Endothelial cell of hepatic sinusoid (primary cell): ENCODE results near the gene KCNK13.

Experiments used
- in situ Hi-C: cut with HindIII; loops from 2 replicates; pipeline ENCODE4 v1.10.0; 2017; ENCODE audit warnings: low sequenced_read_pairs

The KCNK13 gene

DNA sequence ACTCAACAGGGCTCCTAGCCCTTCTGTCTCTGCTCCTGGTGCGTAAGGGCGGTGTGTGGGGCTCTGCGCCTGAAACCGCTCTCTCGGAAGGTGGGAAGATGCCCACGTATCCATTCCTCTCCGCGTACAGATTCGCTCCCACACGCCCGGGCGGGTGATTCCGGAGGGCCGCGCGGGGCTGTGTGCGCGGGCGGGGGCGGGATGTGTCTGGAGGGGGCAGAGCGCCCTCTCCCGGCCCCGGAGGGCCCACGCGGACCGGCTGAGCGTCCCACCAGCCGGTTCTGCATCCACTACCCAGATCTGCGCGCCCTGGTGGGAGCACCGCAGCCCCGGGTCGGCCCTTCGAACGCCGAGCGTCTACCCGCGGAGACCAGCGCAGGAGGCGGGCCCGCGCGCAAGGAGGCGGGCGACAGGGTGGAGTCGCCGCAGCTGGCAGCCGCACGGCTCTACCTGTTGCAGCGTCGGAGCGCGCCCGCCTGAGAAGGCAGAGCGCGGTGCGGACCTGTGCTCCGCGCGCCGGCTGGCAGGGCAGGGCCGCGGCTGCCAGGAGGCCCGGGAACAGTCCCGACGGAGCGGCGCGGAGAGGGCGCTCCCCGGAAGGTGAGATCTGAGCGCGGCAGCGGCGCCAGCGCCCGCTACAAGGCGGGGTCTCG is 1.4 kb upstream of the KCNK13 start:
- in situ Hi-C loops = no loop called here

DNA sequence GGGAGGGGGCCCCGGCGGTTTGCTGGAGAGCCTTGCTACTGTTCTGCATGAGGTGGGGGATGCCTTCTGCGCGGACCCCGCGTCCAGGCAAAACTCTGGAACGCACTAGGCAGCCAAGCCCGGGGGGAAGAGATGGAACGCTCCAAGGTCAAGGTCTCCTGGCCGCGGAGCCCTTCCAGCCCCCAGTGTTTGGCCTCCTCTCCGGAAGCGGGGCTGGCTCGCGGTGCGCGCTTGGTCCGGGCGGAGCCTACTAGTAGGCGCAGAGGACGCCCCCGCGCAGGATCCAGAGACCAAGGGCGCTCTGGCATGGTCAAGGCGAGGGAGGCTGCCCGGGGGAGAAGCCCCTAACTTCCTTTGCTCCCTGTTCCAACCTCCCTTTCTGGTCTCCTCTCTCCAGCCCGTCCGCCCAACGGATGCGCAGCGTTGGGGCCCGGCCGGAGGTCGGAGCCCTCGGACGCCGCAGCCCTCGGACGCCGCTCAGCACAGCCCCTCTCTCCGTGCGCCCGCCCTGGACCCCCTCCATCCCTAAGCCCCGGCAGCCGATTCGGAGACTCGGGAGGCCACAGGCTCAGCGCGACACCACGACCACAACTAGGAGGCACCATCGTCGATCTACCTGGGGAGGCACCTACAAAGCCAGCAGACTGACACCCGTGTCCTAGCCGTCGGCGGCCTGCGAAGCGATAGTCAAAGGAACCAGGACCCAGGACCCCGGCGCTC is 669 bp upstream of the KCNK13 start:
- in situ Hi-C loops = no loop called here

DNA sequence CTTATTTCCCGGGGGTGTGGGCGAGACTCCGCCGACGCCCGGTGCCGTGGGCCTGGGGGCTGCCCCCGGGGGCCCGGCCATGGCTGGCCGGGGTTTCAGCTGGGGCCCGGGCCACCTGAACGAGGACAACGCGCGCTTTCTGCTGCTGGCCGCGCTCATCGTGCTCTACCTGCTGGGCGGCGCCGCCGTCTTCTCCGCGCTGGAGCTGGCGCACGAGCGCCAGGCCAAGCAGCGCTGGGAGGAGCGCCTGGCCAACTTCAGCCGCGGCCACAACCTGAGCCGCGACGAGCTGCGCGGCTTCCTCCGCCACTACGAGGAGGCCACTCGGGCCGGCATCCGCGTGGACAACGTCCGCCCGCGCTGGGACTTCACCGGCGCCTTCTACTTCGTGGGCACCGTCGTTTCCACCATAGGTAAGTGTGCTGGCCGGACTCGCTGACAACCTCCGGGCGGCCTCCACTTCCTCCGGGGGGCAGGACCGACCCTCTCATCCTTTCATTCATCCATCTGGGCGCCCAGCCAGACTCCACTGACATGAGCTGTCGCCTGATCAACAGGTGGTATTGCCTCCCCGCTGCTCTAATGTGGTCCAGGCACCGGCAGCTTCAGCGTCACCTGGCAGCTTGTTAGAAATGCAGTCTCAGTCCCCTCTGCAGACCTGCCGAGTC is 467 bp downstream of the KCNK13 start:
- in situ Hi-C loops = no loop called here

DNA sequence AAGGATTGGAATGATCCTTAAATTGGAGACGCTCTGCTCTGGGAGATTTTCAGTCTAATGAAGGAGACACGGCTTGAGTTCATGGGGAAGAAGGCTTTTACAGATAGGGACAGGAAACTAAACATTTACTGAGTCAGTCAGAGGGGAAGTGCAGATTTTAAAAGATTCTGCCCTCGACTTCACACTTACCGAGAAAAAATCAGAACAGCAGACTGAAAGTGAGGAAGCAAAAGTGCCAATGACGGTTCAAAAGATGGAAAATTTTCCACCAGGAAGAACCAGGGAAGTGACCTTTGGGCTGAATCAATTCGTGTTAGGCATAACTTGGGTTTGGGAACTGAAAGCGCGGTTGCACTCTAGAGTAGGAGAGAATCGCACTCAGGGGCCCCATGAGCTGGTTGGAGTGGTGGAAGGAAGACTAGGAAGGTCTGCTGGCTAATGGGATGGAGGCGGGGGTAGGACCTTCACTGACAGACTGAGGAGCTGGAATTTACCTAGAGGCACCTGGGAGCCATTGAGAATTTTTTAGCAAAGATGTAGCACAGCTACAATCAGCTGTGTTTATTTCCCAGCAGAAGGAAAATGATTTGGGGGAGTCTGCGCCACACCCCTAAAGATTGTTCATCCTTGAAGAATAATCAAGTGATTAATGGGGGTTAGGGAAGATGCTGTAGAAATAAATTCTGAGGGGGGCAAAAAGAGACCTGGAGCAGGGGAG is 1.2 kb downstream of the KCNK13 start:
- in situ Hi-C loops = no loop called here

DNA sequence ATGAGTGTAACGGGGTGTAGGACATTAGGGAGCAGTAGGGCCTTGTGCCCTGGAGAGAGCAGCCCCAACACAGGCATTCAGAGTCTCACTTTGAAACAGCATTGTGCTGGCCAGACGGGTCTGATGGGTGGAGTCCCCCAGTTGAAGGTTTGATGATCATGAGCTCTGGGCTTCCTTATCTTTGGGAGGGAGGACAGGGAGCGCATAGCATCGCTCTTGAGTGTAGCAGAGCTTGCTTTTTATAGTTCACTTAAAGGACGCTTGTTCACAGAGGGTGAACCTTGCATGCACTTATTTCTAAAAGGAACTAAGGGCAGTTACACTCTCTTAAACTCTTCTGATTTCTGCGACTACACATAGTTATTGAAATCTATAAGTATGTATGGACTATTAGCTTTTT is 10.6 kb downstream of the KCNK13 start:
- in situ Hi-C loops = no loop called here

DNA sequence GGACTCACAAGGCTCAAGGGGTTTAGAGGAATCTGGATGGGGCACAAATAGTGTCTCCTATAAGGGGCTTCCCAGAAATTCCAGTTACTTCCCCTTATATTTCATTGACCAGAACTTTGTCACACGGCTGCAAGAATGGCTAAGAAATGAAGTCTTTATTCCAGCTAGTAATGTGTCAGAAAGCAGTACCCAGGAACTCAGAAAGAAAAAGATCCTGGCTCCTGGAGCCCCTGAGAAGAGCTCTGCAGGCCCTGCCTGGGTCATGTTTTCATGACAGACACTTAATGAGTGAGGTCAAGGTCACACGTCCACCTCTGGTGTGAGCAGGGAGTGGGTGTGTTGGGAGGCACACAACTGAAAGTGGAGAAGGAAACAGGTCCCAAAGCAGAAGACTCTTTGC is 17.8 kb downstream of the KCNK13 start:
- in situ Hi-C loops = no loop called here

DNA sequence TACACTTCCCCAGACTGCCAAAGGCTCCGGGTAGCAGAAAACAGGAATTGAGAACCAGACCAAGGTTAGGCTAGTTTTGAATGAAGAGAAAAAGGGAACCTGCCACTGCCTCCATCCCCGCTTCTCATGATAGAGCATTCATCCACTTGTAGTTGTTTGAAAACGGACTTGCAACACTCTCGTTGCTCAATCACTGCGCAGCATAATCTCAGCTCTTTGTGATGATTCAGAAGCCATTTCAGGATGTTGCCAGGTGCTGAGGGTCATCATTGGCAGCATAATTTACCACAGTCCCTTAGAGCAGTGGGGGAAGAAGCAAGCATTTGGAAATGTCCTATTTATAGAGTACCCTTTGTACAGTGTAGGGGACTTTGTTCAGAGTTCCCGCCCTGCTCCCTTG is 25.6 kb downstream of the KCNK13 start:
- in situ Hi-C loops = loop anchor here (10.0 kb wide), 1 partner anchor 53 kb away; no protein-coding TSS in a partner anchor

DNA sequence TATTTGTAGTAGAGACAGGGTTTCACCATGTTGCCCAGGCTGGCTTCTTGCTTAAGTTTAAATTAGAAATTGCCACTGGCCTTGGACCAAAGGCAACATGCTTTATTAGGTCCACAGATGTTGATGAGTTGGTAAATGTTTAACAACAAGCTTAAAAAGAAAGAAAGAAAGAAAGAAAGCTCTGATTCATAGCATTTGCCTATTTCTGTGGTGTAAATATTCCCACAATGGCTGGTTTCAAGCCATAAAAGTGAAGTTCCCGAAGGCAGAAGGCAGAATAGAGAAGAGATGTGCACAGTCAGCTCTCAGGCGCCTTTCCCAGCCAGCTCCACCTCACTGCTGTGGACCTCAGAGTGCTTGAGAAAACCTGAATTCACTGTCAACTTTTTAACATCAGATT is 26.4 kb downstream of the KCNK13 start:
- in situ Hi-C loops = loop anchor here (10.0 kb wide), 1 partner anchor 53 kb away; no protein-coding TSS in a partner anchor

DNA sequence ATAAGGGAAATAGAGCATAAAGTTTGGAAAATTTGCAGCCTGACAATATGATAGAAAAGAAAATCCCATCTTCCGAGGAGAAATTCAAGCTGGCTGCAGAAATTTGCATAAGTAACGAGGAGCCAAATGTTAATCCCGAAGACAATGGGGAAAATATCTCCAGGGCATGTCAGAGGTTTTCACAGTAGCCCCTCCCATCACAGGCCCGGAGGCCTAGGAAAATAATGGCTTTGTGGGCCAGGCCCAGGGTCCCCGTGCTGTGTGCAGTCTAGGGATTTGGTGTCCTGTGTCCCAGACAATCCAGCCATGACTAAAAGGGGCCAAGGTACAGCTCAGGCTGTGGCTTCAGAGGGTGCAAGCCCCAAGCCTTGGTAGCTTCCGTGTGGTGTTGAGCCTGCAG is 27.7 kb downstream of the KCNK13 start:
- in situ Hi-C loops = loop anchor here (10.0 kb wide), 1 partner anchor 55 kb away; no protein-coding TSS in a partner anchor

DNA sequence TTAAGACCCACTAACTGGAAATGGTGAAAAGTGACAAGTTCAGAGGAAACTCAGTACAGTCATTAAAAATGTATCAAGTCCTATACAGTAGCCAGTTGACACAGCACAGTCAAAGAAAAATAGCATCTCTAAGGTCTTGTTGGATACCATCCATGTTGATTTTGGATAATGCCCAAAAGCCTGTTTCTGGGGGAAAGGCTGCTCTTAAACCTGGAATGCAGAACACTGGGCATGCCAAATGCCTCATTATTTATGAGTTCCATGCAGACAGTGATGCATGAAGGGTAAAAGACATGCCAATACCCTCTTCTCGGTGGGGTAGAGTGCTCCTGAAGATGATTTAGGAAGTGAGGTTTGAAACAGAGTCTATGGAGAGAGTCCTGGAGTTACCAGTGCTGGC is 29.6 kb downstream of the KCNK13 start:
- in situ Hi-C loops = no loop called here

DNA sequence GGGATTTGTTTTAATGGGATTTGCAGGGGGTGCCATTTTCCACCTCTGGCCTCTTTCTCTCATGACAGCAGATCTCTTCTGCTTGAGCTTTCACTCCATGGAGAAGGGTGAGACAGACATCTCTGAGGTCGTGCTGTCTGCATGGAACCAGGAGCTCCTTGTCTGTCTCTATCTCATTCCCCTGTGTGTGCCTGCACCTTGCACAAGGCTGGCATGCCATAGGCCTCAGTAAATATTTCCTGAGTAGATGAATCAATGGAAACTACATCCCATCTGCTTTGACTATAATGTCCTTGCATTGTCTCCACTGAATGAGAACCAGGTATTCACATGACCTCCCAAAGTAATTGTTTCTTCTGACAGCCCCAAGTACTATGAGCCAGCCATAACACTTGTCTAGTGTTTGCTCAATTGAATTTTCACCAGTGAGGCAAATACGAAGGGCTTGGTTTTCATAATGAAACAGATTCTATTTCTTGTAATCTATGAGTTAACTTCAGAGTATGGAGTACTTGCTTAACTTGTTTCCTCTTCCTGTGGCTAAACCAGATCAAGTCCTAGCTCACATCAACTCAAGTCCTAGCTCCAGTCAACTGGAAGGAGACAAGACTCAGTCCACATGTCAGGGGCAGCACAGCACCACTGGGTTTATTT is 32.3 kb downstream of the KCNK13 start:
- in situ Hi-C loops = no loop called here

DNA sequence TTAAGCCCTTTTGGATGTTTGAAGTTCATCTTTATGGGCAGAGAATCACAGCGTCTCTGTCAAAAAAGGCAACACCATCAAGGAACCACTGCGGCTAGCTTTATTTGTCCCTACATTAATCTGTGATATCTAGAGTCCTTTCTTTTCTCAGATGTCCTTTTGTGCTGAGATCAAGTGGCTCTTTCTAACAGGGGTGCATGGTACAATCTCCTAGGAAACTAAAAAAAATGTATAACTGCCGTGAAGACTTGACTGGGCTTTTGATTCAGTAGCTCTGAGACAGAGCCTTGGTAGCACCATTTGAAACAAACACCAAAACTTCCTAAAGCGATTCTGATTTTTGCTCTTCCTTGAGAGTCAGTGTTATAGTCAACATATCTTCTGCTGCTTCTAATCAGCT is 33.3 kb downstream of the KCNK13 start:
- in situ Hi-C loops = no loop called here

DNA sequence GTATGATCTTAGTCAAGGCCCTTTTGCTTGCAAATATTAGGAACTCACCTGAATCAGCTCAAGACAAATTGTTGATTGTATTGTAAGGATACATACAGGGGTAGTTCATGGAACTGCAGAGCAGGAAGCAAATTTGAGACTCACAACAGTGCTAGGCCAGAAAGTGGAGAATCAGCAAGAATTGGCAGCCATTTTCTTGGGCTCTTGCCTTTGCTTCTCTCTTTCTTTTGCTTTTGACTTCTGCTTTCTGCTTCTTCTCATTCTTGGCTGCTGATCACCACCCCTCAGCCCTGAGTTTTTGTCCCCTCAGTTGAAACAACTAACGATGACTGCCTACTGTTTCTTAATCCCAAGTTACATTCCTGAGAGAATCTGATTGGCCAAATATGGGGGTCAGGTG is 34.8 kb downstream of the KCNK13 start:
- in situ Hi-C loops = no loop called here

DNA sequence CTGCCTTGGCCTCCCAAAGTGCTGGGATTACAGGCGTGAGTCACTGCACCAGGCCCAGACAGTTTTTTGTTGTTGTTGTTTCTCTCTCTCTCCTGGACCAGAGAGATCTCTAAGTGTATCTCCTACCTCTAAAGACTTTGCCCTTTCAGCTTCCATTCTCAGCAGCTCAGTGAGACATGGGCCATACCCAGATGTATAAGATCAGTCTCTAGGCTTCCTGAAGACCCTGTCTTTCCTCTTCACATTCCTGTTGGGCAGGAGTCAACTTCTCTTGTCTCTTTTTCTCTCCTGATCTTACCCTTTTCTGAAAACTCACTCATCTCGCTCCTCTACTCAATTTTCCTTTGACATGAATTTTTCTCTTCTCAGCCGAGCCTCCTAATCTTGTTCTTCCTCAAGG is 42.0 kb downstream of the KCNK13 start:
- in situ Hi-C loops = no loop called here

DNA sequence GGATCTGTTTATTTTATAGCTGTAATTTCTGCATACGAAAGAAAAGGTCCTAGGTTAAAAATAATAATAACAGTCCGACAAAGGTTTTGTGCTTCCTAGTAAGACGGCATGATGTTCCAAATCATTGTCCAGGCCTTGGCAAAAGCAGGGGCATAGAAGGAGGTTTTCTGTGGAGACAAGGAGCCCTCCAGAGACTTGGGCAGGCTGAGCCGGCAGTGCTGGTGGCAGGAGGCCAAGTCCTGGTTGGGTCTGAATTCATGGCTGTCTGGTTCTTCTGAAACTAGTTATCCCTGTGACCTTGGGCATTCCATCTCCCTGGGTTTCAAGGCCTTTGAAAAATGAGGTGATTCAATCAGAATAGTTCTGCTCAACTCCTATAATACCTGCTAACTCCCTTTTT is 44.0 kb downstream of the KCNK13 start:
- in situ Hi-C loops = no loop called here

DNA sequence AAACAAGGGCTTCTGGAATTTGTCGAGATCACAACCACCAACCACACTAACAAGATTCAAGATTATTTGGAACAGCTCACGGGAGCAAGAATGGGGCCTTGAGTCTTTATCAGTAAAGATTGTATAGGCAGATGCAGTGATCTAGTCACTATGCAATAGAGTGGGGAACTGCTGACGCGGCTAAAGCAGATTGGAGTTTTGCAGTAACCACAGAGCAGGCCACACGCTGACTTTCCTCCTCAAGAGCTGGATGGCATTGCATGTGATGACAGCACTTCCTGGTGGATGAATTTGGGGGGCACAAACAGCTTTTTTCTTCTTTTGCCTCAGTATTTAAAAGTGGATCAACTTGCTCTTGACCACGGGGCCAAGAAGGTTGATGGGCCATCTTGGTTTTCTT is 46.0 kb downstream of the KCNK13 start:
- in situ Hi-C loops = no loop called here

DNA sequence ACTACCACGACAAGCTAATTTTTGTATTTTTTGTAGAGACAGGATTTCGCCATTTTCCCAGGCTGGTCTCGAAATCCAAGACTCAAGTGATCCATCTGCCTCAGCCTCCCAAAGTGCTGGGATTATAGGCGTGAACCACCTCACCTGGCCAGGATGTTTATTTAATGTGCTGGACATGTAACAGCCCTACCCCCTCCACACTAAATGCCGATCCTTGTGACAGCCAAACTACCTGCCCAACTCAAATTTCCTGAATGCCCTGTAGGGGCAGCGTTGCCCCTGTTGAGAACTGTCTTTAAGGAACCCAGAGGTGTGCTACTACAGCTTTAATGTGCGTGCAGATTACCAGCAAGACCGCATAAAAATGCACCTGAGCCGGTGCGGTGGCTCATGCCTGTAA is 48.1 kb downstream of the KCNK13 start:
- in situ Hi-C loops = no loop called here

DNA sequence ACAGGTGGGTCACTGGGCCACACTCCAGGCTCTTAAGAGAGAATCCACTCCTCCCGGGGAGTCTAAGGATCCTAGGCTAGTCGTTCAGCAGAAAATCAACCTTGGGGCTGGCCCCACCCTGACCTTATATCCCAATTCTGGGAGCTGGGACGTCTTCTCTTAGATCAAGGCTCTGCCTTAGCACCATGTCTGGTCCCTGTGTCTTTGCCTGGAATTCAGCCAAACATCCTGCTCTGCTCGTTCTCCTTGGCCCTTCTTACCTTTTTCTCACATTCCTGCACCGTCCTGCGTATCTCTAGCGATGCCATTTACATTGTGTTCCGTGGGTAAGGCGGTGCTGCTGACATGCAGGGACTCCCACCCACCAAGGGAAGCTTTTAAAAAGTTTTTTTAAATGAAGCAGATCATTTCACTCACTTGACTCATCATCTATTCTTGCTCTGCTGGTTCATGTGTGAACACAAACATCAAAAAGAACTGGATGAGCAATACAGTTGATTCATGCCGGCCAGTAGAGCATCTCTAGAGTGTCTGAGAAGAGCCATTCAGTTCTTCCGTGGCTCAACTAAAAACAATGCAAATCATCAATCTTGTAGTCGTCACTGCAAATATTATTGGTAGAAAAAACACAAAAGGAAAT is 50.2 kb downstream of the KCNK13 start:
- in situ Hi-C loops = no loop called here

DNA sequence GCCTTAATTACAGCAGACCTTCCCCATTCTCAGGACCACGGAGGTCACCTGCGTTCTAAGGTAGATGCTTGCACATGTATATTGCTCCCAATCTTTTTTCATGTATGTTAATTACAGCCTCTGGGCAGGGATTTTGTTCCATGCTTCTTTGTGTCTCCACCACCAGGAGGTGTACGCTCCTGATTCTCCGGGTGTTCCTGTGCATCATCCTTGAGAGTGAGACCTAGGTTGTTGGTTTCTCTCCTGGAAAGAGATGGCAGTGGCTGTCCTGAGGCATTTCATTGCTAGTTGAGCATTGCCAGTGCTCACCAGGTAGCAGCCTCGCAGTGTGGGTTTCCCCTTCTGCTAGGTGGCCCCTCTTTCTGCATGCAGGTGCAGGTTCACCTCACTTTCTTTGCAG is 52.8 kb downstream of the KCNK13 start:
- in situ Hi-C loops = no loop called here

DNA sequence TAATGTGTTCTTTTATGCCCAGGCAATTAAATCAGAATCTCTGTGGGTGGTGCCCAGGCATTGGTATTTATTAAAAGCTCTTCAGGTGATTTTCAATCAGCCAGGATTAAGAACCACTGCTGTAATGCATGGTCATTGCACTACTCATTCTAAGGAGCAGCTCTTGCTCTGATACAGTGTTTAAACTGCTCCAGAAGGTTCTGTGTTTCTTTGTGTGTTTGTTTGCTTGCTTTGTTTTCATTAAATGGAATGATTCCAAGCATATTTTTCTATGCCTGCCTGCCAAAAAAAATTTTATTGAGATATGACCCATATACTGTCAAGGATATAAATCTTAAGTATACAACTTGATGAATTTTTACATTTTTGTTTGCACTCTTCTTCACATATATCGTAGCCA is 54.0 kb downstream of the KCNK13 start:
- in situ Hi-C loops = no loop called here
